K562 (cell line): Measurements from ENCODE around the gene CTPS1. TPM values are rescaled to one million over a fixed set of nuclear protein-coding genes. Genes with fewer than 3 reads are reported as not detected.

Source experiments
- ATAC-seq: fragments of 200-7000 bp; cut with Tn5 transposase; 3 replicates; pipeline ENCODE4 v1.9.1; 2020; ENCODE audit warnings: moderate library complexity
- BruUV-seq: library from RNA; stranded (reverse); fragments of 400-500 nt; replicated peaks from 2 replicates; lab custom pipeline; 2021; lab: Mats Ljungman, UMichigan
- CTCF ChIA-PET: fragments of 300-600 bp; formaldehyde crosslinking; extraction: SDS; loops from one replicate; lab custom pipeline; 2021; ENCODE audit warnings: low intra/inter-chr PET ratio; lab: Yijun Ruan, JAX
- POLR2A ChIA-PET: fragments of 300-600, 350-650 bp; sonication (Branson Sonifier 250); formaldehyde crosslinking; extraction: SDS; loops from one replicate; lab custom pipeline; 2021; ENCODE audit warnings: antibody characterized with exemption, inconsistent platforms; lab: Yijun Ruan, JAX
- DNase-seq, 4 experiments: peaks; one replicate each; pipeline versions ENCODE4 v3.0.0 to v3.0.0-alpha.2; 2011 to 2018; ENCODE audit warnings: low spot score in 3 of 4, mixed read lengths in 3 of 4; ENCODE audit errors: extremely low read depth in 1 of 4
- FAIRE-seq: peaks from 2 replicates; lab custom pipeline; 2011; peaks lifted over from hg19 to GRCh38; lab: Jason Lieb, UNC
- H2AFZ ChIP-seq: 2 replicates; pipeline ENCODE4 v1.6.0; 2011; ENCODE audit warnings: low read depth, low read length, control low read depth, inconsistent platforms
- H3K27ac ChIP-seq: fragments of 200-600 bp; 3 replicates; pipeline ENCODE4 v1.8.0; 2011; ENCODE audit warnings: low read depth, mild to moderate bottlenecking, control low read depth, inconsistent platforms, low read length, moderate library complexity, mixed read lengths; ENCODE audit errors: extremely low read depth
- H3K27me3 ChIP-seq, 2 experiments: fragments of 300-600 bp in 1 of 2; 2 replicates in 1 of 2; 3 replicates in 1 of 2; pipeline versions ENCODE4 v1.6.0 to v1.8.0; 2011; ENCODE audit warnings: inconsistent platforms in 2 of 2, low read length in 2 of 2, mild to moderate bottlenecking in 1 of 2, mixed read lengths in 1 of 2, moderate library complexity in 1 of 2; ENCODE audit not compliant: control insufficient read depth in 2 of 2, insufficient read depth in 2 of 2
- H3K36me3 ChIP-seq: fragments of 300-600 bp; 3 replicates; pipeline ENCODE4 v1.8.0; 2011; ENCODE audit warnings: mild to moderate bottlenecking, low read length, inconsistent platforms; ENCODE audit not compliant: control insufficient read depth, insufficient read depth
- H3K4me1 ChIP-seq, 2 experiments: fragments of 200-600 bp in 1 of 2; replicated peaks in 1 of 2; 2 replicates in 1 of 2; 3 replicates in 1 of 2; pipeline versions ENCODE4 v1.5.1 to v1.8.0; 2011; ENCODE audit warnings: inconsistent platforms in 2 of 2, low read length in 2 of 2, mild to moderate bottlenecking in 1 of 2, mixed read lengths in 1 of 2, moderate library complexity in 1 of 2; ENCODE audit not compliant: control insufficient read depth in 2 of 2, insufficient read depth in 2 of 2
- H3K4me2 ChIP-seq: 2 replicates; pipeline ENCODE4 v1.6.1; 2011; ENCODE audit warnings: low read length, control low read depth, inconsistent platforms, mixed read lengths; ENCODE audit not compliant: insufficient read depth
- H3K4me3 ChIP-seq: fragments of 200-600 bp; sonication (generic), shearing (Covaris generic); 2 replicates; pipeline ENCODE4 v1.5.1; 2016; ENCODE audit warnings: control low read depth, inconsistent platforms
- H3K79me2 ChIP-seq: fragments of 200-600 bp; 3 replicates; pipeline ENCODE4 v1.8.0; 2011; ENCODE audit warnings: low read length, inconsistent platforms; ENCODE audit not compliant: control insufficient read depth, insufficient read depth
- H3K9ac ChIP-seq, 2 experiments: 2 replicates each; pipeline versions ENCODE4 v1.6.0 to v1.6.1; 2011; ENCODE audit warnings: low read depth in 2 of 2, low read length in 2 of 2, control low read depth in 1 of 2, inconsistent platforms in 1 of 2, mild to moderate bottlenecking in 1 of 2, mixed read lengths in 1 of 2; ENCODE audit not compliant: insufficient read depth in 1 of 2
- H3K9me1 ChIP-seq: one replicate; pipeline ENCODE4 v1.6.0; 2011; ENCODE audit warnings: inconsistent platforms, mild to moderate bottlenecking, low read length, moderate library complexity; ENCODE audit not compliant: control insufficient read depth, insufficient read depth
- H3K9me3 ChIP-seq: replicated peaks from 2 replicates; pipeline ENCODE4 v1.5.1; 2011; ENCODE audit warnings: low read depth, low read length, inconsistent platforms; ENCODE audit not compliant: control insufficient read depth, insufficient read depth
- H4K20me1 ChIP-seq: replicated peaks from 2 replicates; pipeline ENCODE4 v1.6.1; 2011; ENCODE audit warnings: low read length, inconsistent platforms, mixed read lengths; ENCODE audit not compliant: control insufficient read depth, insufficient read depth
- HIVEP1 ChIP-seq: fragments of 250-450 bp; sonication (Bioruptor Pico); IDR thresholded peaks from 2 replicates; pipeline ENCODE4 v1.4.0; 2020; ENCODE audit warnings: mild to moderate bottlenecking
- KDM2B ChIP-seq: fragments of 250-450 bp; sonication (Bioruptor Pico); IDR thresholded peaks from 2 replicates; pipeline ENCODE4 v1.8.0; 2021; ENCODE audit warnings: mild to moderate bottlenecking, moderate library complexity
- PCBP2 ChIP-seq: fragments of 200-400 bp; formaldehyde crosslinking; IDR thresholded peaks from 2 replicates; pipeline ENCODE4 v1.6.1; 2018; ENCODE audit warnings: low read length, low read depth, mild to moderate bottlenecking, moderate library complexity; ENCODE audit not compliant: poor library complexity, severe bottlenecking
- PHB ChIP-seq: fragments of 250-450 bp; sonication (Bioruptor Pico); IDR thresholded peaks from 2 replicates; pipeline ENCODE4 v1.5.0; 2021
- TFAM ChIP-seq: fragments of 250-450 bp; sonication (Bioruptor Pico); conservative IDR thresholded peaks from 2 replicates; pipeline ENCODE4 v1.5.0; 2021; ENCODE audit warnings: mild to moderate bottlenecking, moderate library complexity
- ZNF124 ChIP-seq: sonication (generic); formaldehyde crosslinking; IDR thresholded peaks from 2 replicates; pipeline ENCODE4 v1.8.1; 2022; ENCODE audit warnings: missing genetic modification reagents
- WGBS: fragments of 100-300 bp; shearing (Covaris generic); methylation state at CpG from one replicate; pipeline ENCODE4 v1.1.6; 2016; ENCODE audit warnings: low coverage, mixed read lengths; ENCODE audit not compliant: insufficient coverage; ENCODE audit errors: missing lambda C conversion rate; 5-methylcytosine and 5-hydroxymethylcytosine counted together
- in situ Hi-C: fragments of 300-500 bp; cut with MboI; formaldehyde crosslinking; loops from 4 replicates; pipeline ENCODE4 v1.15.0; 2018; ENCODE audit warnings: inconsistent platforms, mixed read lengths
- intact Hi-C: fragments of 100-400 bp; cut with micrococcal nuclease; formaldehyde crosslinking; loops from 2 replicates; pipeline ENCODE4 v1.14.2; 2022
- polyA plus RNA-seq, 8 experiments: library from polyadenylated mRNA; depleted of rRNA in 4 of 8; stranded (reverse) in 5 of 8; unstranded in 3 of 8; fragments of >200 nt; fragmentation: Nextera tagmentation in 2 of 8; fragmentation: Illumina TruSeq in 1 of 8; extraction: Ambion mirVana in 2 of 8; extraction: Trizol in 1 of 8; gene quantifications; 2 replicates each; pipeline versions ENCODE4 v1.2.1 to v1.2.3, GENCODE V29; 2011 to 2014; ENCODE audit warnings: inconsistent platforms in 1 of 8, missing spikeins in 1 of 8
- total RNA-seq, 7 experiments: library from RNA; depleted of rRNA in 6 of 7; stranded (reverse); fragments of >200 nt in 6 of 7; fragmentation: Illumina TruSeq in 2 of 7; extraction: Trizol in 2 of 7; gene quantifications; 2 replicates each; pipeline versions ENCODE4 v1.2.1 to v1.2.3, GENCODE V29; 2011 to 2021; ENCODE audit warnings: low replicate concordance in 1 of 7
- TF ChIP-seq, protein P1 (sequence below): fragments of 150-350 bp; IDR thresholded peaks from 2 replicates; pipeline ENCODE4 v1.6.1; 2014; ENCODE audit warnings: low read depth, mild to moderate bottlenecking, low read length, borderline replicate concordance

Gene CTPS1
- total and polyA plus RNA-seq, 9 of the 15 experiments (the other 6 are each of a cell fraction or from before 2014, with no cell fraction given) = 44.4 to 164 (median 87.7) TPM

DNA sequence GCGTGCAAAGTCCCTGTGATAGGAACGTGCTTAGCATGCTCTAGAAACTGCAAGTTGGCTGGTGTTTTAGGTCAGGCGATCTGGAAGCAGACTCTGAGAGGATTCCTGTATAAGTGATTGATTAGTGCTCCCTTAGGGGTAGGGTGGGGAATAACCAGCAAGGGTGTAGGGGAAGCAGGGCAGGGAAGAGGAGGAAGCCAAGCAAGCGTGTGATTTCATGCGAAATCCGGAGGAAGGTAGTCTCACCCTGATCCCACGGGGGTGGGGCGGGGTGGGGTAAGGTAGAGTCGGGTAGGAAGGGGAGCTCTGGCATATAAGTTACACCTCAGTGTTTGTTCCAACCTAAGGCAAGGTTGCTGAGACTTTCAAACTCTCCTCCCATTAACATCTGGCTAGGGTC lies 24.9 kb upstream of the CTPS1 start:
- in situ Hi-C loops (loop anchor here (5.0 kb wide), 3 partner anchors 97 to 342 kb away; no protein-coding TSS in a partner anchor), intact Hi-C loops (loop anchor here (5.0 kb wide), 1 partner anchor 342 kb away; no protein-coding TSS in a partner anchor)
- no TSS peak for BruUV-seq
- Histone ChIP-seq H4K20me1 (no peaks in the 10 kb centered on the region), H3K4me2 (no peak overlapping the region), H3K9me1 (no peaks in the 10 kb centered on the region), H3K9me3 (peaks cover 2% of the 10 kb centered on the region; the same call in 1 of the 2 replicates), H3K79me2 (no peaks in the 10 kb centered on the region), H3K27me3 (peaks cover 5 to 10% of the 10 kb centered on the region in 2 experiments; a peak in 3 of 5 replicates), H3K27ac (no peak overlapping the region), H3K9ac (no peak overlapping the region), H3K4me1 (peaks cover 0 to 8% of the 10 kb centered on the region in 2 experiments; a peak in 3 of 5 replicates), H2AFZ (no peak overlapping the region), H3K36me3 (no peaks in the 10 kb centered on the region), H3K4me3 (no peak overlapping the region)
- POLR2A ChIA-PET = interaction anchor here (0.6 to 3.6 kb wide), 6 partner anchors 11 to 188 kb away, joined by 3 to 15 read pairs (median 4); partner anchors contain the start of gene CITED4
- DNase-seq (no peak), ATAC-seq (no peak), FAIRE-seq (no peak)
- CTCF ChIA-PET = interaction anchor here (0.7 to 1.3 kb wide), 3 partner anchors 92 to 107 kb away, joined by 3 to 10 read pairs (median 4); partner anchors contain the start of gene CITED4
- no peak for TF ChIP-seq HIVEP1 (CRISPR knock-in tag)
- TF ChIP-seq ZNF124 (CRISPR knock-in tag) = no peak
- TF ChIP-seq PCBP2 = no peak
- TF ChIP-seq KDM2B (CRISPR knock-in tag) = no peak
- TF ChIP-seq TFAM = no peak
- no peak for TF ChIP-seq PHB (CRISPR knock-in tag)
- TF ChIP-seq, protein P1, sequence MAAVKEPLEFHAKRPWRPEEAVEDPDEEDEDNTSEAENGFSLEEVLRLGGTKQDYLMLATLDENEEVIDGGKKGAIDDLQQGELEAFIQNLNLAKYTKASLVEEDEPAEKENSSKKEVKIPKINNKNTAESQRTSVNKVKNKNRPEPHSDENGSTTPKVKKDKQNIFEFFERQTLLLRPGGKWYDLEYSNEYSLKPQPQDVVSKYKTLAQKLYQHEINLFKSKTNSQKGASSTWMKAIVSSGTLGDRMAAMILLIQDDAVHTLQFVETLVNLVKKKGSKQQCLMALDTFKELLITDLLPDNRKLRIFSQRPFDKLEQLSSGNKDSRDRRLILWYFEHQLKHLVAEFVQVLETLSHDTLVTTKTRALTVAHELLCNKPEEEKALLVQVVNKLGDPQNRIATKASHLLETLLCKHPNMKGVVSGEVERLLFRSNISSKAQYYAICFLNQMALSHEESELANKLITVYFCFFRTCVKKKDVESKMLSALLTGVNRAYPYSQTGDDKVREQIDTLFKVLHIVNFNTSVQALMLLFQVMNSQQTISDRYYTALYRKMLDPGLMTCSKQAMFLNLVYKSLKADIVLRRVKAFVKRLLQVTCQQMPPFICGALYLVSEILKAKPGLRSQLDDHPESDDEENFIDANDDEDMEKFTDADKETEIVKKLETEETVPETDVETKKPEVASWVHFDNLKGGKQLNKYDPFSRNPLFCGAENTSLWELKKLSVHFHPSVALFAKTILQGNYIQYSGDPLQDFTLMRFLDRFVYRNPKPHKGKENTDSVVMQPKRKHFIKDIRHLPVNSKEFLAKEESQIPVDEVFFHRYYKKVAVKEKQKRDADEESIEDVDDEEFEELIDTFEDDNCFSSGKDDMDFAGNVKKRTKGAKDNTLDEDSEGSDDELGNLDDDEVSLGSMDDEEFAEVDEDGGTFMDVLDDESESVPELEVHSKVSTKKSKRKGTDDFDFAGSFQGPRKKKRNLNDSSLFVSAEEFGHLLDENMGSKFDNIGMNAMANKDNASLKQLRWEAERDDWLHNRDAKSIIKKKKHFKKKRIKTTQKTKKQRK = no peak
- WGBS = 2% methylated on average over 9 of the region's 9 CpGs
